Esophagus muscularis mucosa (tissue), 4 donors: ENCODE results near the gene ZNF473. TPM values are rescaled to one million over a fixed set of nuclear protein-coding genes. Genes with fewer than 3 reads are reported as not detected.

ENCODE experiments used
- DNase-seq: peaks from one replicate; pipeline ENCODE4 v3.0.0-alpha.2; 2017; ENCODE audit errors: extremely low spot score
- H3K27ac ChIP-seq, 4 donors: fragments of 200-600 bp; sonication (generic); replicated peaks in 1 of 4; 1 replicate in 3 of 4; 2 replicates in 1 of 4; pipeline ENCODE4 v1.5.1; 2016 to 2019; ENCODE audit warnings: mild to moderate bottlenecking in 1 of 4
- H3K27me3 ChIP-seq, 4 donors: fragments of 200-600 bp; sonication (generic); one replicate each; pipeline versions ENCODE4 v1.5.1 to v1.6.0; 2016 to 2019
- H3K36me3 ChIP-seq, 4 donors: fragments of 200-600 bp; sonication (generic); one replicate each; pipeline ENCODE4 v1.5.1; 2016 to 2019
- H3K4me1 ChIP-seq, 4 donors: fragments of 200-600 bp; sonication (generic); one replicate each; pipeline ENCODE4 v1.5.1; 2016 to 2019
- H3K4me3 ChIP-seq, 4 donors: fragments of 200-600 bp; sonication (generic); 1 replicate in 2 of 4; 2 replicates in 2 of 4; pipeline ENCODE4 v1.5.1; 2016 to 2019; ENCODE audit warnings: mild to moderate bottlenecking in 4 of 4, moderate library complexity in 1 of 4
- H3K9me3 ChIP-seq, 4 donors: fragments of 200-600 bp; sonication (generic); 1 replicate in 3 of 4; 2 replicates in 1 of 4; pipeline ENCODE4 v1.5.1; 2016 to 2019
- EP300 ChIP-seq: sonication (generic); formaldehyde crosslinking; IDR thresholded peaks from one replicate; pipeline ENCODE4 v1.6.1; 2017; ENCODE audit warnings: antibody characterized with exemption
- POLR2A ChIP-seq: fragments of 450-650 bp; IDR thresholded peaks from one replicate; pipeline ENCODE4 v1.6.1; 2017; ENCODE audit warnings: antibody characterized with exemption, moderate library complexity, mild to moderate bottlenecking, low read depth
- POLR2AphosphoS5 ChIP-seq, 2 donors: sonication (generic); formaldehyde crosslinking; IDR thresholded peaks; one replicate each; pipeline ENCODE4 v1.6.1; 2017; ENCODE audit warnings: antibody characterized with exemption in 2 of 2
- WGBS: methylation state at CpG from one replicate; pipeline ENCODE4 v1.1.5; 2018; 5-methylcytosine and 5-hydroxymethylcytosine counted together
- intact Hi-C: fragments of 100-400 bp; cut with DNase I; formaldehyde crosslinking; loops from one replicate; pipeline ENCODE4 v1.15.1; 2023
- total RNA-seq, 4 donors: library from RNA; depleted of rRNA; stranded (reverse); fragments of >200 nt; gene quantifications; one replicate each; pipeline versions ENCODE4 v1.1.0 to v1.2.1, GENCODE V29; 2016
- TF ChIP-seq, protein P1 (sequence below), 3 experiments: fragments of 200-600 bp in 2 of 3; fragments of 450-650 bp in 1 of 3; sonication (generic) in 2 of 3; IDR thresholded peaks; one replicate each; pipeline ENCODE4 v1.5.1; 2017 to 2019; ENCODE audit warnings: antibody characterized with exemption in 3 of 3, mild to moderate bottlenecking in 2 of 3, moderate library complexity in 1 of 3

ZNF473 gene
- total RNA-seq, 4 donors from 2014 or later: 5.9 to 8.4 (median 7.3) TPM

DNA sequence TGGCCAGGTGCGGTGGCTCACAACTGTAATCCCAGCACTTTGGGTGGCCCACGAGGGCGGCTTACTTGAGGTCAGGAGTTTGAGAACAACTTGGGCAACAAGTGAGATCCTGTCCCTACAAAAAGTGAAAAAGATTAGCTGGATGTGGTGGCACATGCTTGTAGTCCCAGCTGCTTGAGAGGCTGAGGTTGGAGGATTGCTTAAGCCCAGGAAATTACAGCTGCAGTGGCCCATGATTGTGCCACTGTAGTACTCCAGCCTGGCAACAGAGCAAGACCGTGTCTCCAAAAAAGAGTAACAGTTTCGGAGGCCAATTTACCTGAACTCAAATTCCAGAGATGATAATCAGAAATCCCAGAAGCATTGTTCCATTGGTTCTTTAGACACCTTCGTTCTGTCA is 4.4 kb downstream of the ZNF473 start:
- H3K36me3 ChIP-seq: peaks cover 14 to 58% (median 54%) of the 10 kb centered on the region in 4 donors
- H3K9me3 ChIP-seq: no peaks in the 10 kb centered on the region
- no peaks in the 10 kb centered on the region for H3K27me3 ChIP-seq
- intact Hi-C loops: no loop called here
- DNase-seq: no peak
- 78% methylated on average over 6 of the region's 6 CpGs for WGBS
- H3K4me1 ChIP-seq: peaks cover 12 to 27% (median 21%) of the 10 kb centered on the region in 4 donors
- no peak overlapping the region for H3K4me3 ChIP-seq
- H3K27ac ChIP-seq: no peak overlapping the region
- TF ChIP-seq POLR2A (no peak), EP300 (no peak), POLR2AphosphoS5 (IDR thresholded peaks at IDR 0.05) (no peak)
- TF ChIP-seq, protein P1, sequence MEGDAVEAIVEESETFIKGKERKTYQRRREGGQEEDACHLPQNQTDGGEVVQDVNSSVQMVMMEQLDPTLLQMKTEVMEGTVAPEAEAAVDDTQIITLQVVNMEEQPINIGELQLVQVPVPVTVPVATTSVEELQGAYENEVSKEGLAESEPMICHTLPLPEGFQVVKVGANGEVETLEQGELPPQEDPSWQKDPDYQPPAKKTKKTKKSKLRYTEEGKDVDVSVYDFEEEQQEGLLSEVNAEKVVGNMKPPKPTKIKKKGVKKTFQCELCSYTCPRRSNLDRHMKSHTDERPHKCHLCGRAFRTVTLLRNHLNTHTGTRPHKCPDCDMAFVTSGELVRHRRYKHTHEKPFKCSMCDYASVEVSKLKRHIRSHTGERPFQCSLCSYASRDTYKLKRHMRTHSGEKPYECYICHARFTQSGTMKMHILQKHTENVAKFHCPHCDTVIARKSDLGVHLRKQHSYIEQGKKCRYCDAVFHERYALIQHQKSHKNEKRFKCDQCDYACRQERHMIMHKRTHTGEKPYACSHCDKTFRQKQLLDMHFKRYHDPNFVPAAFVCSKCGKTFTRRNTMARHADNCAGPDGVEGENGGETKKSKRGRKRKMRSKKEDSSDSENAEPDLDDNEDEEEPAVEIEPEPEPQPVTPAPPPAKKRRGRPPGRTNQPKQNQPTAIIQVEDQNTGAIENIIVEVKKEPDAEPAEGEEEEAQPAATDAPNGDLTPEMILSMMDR (IDR thresholded peaks at IDR 0.05): no peak

DNA sequence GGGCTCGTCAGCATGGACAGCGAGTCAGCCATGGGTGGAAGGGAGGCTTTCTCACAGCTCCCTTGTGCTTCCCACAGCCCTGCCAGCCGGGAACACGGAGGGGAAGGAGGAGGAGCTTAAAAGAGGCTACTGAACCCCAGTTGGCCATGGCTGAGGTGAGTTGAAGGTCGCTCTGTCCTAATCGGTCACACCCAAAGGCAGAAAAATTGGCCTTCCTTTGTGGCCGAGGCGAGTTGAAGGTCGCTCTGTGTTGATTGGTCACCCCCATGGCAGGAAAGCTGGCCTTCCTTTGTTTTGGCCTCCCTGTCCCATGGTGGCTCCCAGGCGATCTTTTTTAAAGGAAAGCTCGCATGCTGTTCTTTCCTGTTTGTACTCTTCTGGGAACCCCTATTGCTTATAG is 5.1 kb downstream of the ZNF473 start:
- Histone ChIP-seq H3K9me3 (no peaks in the 10 kb centered on the region), H3K27ac (no peak overlapping the region), H3K36me3 (peaks cover 14 to 65% (median 60%) of the 10 kb centered on the region in 4 donors), H3K4me1 (peaks cover 12 to 27% (median 21%) of the 10 kb centered on the region in 4 donors), H3K4me3 (no peak overlapping the region), H3K27me3 (no peaks in the 10 kb centered on the region)
- intact Hi-C loops: no loop called here
- WGBS: 82% methylated on average over 11 of the region's 11 CpGs
- TF ChIP-seq POLR2AphosphoS5 (IDR thresholded peaks at IDR 0.05) (no peak), POLR2A (no peak), EP300 (no peak)
- TF ChIP-seq, protein P1 (IDR thresholded peaks at IDR 0.05): no peak
- no peak for DNase-seq

DNA sequence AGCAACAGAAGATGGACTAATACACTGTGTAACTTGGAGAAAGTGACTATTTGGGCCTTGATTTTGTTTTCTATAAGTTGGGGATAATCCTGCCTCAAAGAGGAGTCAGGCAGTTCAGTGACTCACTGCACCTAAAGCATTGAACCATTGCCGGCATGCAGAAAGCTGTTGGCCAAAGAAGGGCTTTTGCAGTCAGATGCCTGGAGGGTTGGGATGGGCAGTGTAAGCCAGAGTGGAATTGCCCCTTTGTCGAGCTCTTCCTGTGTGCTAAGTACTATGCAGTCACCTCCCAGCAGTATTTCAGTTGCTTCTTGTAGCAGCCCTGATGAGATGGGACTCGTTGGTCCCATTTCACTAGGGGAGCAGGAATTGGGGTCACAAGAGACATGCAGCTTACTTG is 11.1 kb downstream of the ZNF473 start:
- no peaks in the 10 kb centered on the region for H3K4me1 ChIP-seq
- peaks cover 50 to 97% (median 89%) of the 10 kb centered on the region in 4 donors for H3K36me3 ChIP-seq
- WGBS: 90% methylated on average over 3 of the region's 3 CpGs
- H3K4me3 ChIP-seq: no peak overlapping the region
- TF ChIP-seq, protein P1 (IDR thresholded peaks at IDR 0.05): no peak
- TF ChIP-seq EP300 (no peak), POLR2A (no peak), POLR2AphosphoS5 (IDR thresholded peaks at IDR 0.05) (no peak)
- no peaks in the 10 kb centered on the region for H3K27me3 ChIP-seq
- DNase-seq: no peak
- intact Hi-C loops: no loop called here
- no peak overlapping the region for H3K27ac ChIP-seq
- H3K9me3 ChIP-seq: no peaks in the 10 kb centered on the region

DNA sequence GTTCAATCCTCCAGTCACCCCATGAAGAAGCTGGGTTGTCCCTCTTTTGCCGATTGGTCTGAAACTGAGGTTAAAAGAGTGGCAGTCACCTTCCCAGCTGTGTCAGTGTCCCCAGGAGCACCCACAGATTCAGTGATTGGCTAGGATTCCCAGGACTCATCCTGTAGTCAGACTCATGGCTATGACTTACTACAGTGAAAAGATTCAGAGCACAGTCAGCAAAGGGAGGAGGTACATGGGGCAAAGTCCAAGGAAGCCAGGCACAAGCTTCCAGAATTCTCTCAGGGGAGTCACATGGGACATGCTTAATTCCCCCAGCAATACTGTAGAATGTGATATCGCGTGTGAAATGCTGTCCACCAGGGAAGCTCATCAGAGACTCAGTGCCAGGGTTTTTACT is 14.2 kb downstream of the ZNF473 start:
- no peak overlapping the region for H3K27ac ChIP-seq
- no peak for DNase-seq
- intact Hi-C loops: no loop called here
- H3K4me1 ChIP-seq: no peaks in the 10 kb centered on the region
- H3K27me3 ChIP-seq: no peaks in the 10 kb centered on the region
- peaks cover 63 to 97% (median 89%) of the 10 kb centered on the region in 4 donors for H3K36me3 ChIP-seq
- TF ChIP-seq POLR2A (no peak), POLR2AphosphoS5 (IDR thresholded peaks at IDR 0.05) (no peak), EP300 (no peak)
- TF ChIP-seq, protein P1 (IDR thresholded peaks at IDR 0.05): no peak
- peaks cover 0 to 16% (median 13%) of the 10 kb centered on the region in 4 donors for H3K9me3 ChIP-seq
- no peak overlapping the region for H3K4me3 ChIP-seq
- WGBS: 78% methylated on average over 2 of the region's 3 CpGs

DNA sequence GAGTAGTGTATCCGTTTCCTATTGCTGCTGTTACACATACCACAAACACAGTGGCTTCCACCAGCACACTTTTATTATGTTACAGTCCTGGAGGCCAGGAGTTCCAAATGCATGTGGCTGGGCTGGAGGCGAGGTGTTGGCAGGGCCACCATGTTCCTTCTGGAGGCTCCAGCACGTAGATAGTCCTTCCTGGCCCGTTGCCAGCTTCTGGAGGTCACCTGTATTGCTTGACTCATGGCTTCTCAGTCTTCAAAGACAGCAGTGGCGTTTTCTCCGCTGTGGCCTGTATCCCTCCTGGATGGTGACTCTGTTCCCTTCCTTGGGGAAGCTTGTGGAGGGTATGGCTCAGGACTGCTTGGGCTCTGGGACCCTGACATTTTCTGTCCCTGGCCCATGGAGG is 15.2 kb downstream of the ZNF473 start:
- intact Hi-C loops: no loop called here
- TF ChIP-seq, protein P1 (IDR thresholded peaks at IDR 0.05): no peak
- TF ChIP-seq POLR2AphosphoS5 (IDR thresholded peaks at IDR 0.05): no peak
- no peak for TF ChIP-seq POLR2A
- no peak for TF ChIP-seq EP300
- Histone ChIP-seq H3K9me3 (peaks cover 0 to 26% (median 22%) of the 10 kb centered on the region in 4 donors), H3K36me3 (peaks cover 73 to 98% (median 91%) of the 10 kb centered on the region in 4 donors), H3K27ac (no peak overlapping the region), H3K27me3 (no peaks in the 10 kb centered on the region), H3K4me3 (no peak overlapping the region), H3K4me1 (no peaks in the 10 kb centered on the region)
- 93% methylated on average over 6 of the region's 6 CpGs for WGBS
- no peak for DNase-seq
